ENCODE data around the gene XRCC5.
"Not testable (repeated sequence)": the region's sequence is repeated elsewhere in the genome, so short reads cannot be mapped to it uniquely, and the experiment has no call there.

XRCC5 gene

GRCh38 chr2:216206041-216206703 lies 97.0 kb downstream of the XRCC5 start:
- H3K4me3 ChIP-seq (ENCODE audit: low read depth, low read length), result no peak overlapping the region
- TF ChIP-seq CTCF (IDR thresholded peaks at IDR 0.05; ENCODE audit: insufficient read depth, low read depth, low read length, missing control alignments), result no peak
- peak; percentile 65 for DNase-seq (ENCODE audit: low read depth)

DNA sequence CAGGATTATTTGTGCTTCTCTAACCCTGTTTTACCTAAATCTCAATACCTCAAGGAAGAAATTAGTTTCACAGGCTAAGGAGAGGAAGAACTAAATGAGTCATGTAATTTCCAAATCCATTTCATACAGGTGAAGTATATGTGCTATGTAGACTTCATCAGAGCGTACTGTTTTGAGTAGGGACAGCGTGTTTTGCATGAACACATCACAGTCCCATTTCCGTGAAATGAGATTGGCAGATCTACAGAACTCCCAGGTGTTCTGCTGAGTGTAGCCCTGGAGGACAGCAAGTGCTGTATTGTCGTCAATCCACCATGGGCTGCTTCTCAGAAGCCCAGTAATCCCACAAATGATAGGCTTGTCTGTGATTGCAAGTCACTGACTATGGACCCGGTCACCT lies 97.7 kb downstream of the XRCC5 start:
- no peak overlapping the region for H3K4me3 ChIP-seq (ENCODE audit: low read depth, low read length)
- TF ChIP-seq CTCF (IDR thresholded peaks at IDR 0.05; ENCODE audit: insufficient read depth, low read depth, low read length, missing control alignments), result no peak

GRCh38 chr2:216208661-216209060 lies 99.5 kb downstream of the XRCC5 start:
- DNase-seq (ENCODE audit: low read depth); H3K4me3 ChIP-seq (ENCODE audit: low read depth, low read length): not testable (repeated sequence)

More for the DNA sequence above, 97.7 kb downstream of the XRCC5 start:
- peak; percentile 58 for DNase-seq (ENCODE audit: low read depth)

DNA sequence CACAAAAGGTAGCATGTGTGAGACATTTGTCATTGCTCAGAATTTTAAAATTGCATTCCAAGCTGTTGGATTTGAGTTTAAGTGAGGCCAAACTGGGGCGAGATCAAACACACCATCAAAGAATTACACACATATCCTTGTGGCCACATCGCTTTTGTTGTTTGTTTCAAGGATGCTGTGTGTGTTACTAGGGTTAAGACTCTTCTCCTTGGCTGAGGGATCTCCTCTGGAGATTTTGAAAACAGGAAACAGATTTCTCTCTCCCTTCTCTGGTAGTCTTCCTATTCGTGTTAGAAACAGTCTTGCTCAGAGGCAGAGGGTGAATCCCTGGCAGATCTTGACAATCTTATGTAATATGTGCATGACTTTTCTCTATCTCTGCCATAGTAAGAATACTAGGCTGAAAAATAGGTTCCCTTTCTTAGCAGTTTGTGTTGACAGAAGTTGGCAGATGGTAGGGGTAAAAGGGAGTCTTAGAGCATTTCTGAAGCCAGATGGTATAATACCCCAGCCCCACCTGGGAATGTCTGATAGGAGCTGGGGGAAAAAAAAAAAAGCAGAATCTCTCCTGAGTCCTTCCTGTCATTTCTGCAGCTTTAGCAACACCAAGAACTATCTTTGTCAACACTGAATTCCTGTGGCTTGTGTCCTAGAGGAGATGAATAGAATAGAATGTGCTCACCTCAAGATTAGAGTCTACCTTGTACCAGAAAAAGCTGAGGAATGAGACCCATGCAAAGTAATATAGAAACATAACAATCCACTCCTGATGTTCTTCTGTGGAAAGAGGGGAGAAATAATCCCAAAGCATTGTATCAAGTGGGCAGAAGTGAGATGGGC lies 101.8 kb downstream of the XRCC5 start:
- DNase-seq (ENCODE audit: low read depth), result no peak
- no peak for TF ChIP-seq CTCF (IDR thresholded peaks at IDR 0.05; ENCODE audit: insufficient read depth, low read depth, low read length, missing control alignments)
- H3K4me3 ChIP-seq (ENCODE audit: low read depth, low read length), result no peak overlapping the region

DNA sequence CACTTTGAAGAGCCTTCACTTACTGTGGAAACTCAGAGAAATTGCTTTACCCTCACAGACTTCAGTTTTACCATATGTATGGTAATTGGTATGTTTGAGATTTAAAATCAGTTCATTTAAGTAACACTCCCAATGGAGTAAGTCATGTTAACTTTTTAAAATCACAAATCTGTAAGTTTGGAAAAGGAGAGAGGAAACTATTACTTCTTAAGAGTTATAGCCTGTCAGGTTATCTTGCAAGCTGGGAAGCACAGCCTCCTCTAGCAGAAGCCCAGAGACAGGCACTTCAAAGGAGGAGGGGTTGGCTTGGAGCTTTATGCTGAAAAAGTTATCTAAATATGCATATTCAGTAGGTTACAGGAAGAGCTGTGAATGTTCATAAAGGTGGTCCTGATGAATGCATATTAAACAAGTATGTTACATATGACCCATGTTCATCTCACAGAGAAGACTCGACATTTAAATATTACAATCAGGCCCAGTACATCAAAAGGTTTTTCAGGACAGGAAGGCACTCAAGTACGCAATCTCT lies 102.5 kb downstream of the XRCC5 start:
- DNase-seq (ENCODE audit: low read depth), result no peak
- H3K4me3 ChIP-seq (ENCODE audit: low read depth, low read length), result no peak overlapping the region
- TF ChIP-seq CTCF (IDR thresholded peaks at IDR 0.05; ENCODE audit: insufficient read depth, low read depth, low read length, missing control alignments), result no peak

- TF ChIP-seq CTCF (IDR thresholded peaks at IDR 0.05; ENCODE audit: insufficient read depth, low read depth, low read length, missing control alignments), result no peak
- no peak overlapping the region for H3K4me3 ChIP-seq (ENCODE audit: low read depth, low read length)
- DNase-seq (ENCODE audit: low read depth), result no peak
Observed at GRCh38 chr2:216214768-216215167, 105.6 kb downstream of the XRCC5 start.

- DNase-seq (ENCODE audit: low read depth), result peak; percentile 38
- no peak overlapping the region for H3K4me3 ChIP-seq (ENCODE audit: low read depth, low read length)
- TF ChIP-seq CTCF (IDR thresholded peaks at IDR 0.05; ENCODE audit: insufficient read depth, low read depth, low read length, missing control alignments), result peak; percentile 46
Observed at GRCh38 chr2:216215658-216216390, 106.7 kb downstream of the XRCC5 start.

All from GM12865 (cell line).